H9 (cell line): ENCODE measurements around the gene ELF5. TPM values are rescaled to one million over a fixed set of nuclear protein-coding genes. Genes with fewer than 3 reads are reported as not detected.

Experiments
- DNase-seq: peaks from one replicate; pipeline ENCODE4 v3.0.0-alpha.2; 2017
- H2AFZ ChIP-seq: one replicate; pipeline ENCODE4 v1.6.1; 2013; ENCODE audit warnings: mild to moderate bottlenecking, low read length, control low read depth, moderate library complexity
- H2AK5ac ChIP-seq: 2 replicates; pipeline ENCODE4 v1.6.1; 2013; ENCODE audit warnings: low read length, control low read depth, mixed read lengths; ENCODE audit not compliant: insufficient read length
- H2BK120ac ChIP-seq: one replicate; pipeline ENCODE4 v1.6.1; 2013; ENCODE audit warnings: low read depth, mild to moderate bottlenecking, low read length, control low read depth, inconsistent platforms; ENCODE audit not compliant: poor library complexity, severe bottlenecking
- H2BK12ac ChIP-seq: 2 replicates; pipeline ENCODE4 v1.6.1; 2013; ENCODE audit warnings: low read length, control low read depth, mixed read lengths, low read depth; ENCODE audit not compliant: insufficient read length
- H2BK15ac ChIP-seq: 2 replicates; pipeline ENCODE4 v1.6.1; 2013; ENCODE audit warnings: low read depth, low read length, control low read depth
- H2BK20ac ChIP-seq: one replicate; pipeline ENCODE4 v1.6.1; 2013; ENCODE audit warnings: low read depth, mild to moderate bottlenecking, low read length, control low read depth, inconsistent platforms; ENCODE audit not compliant: poor library complexity, severe bottlenecking
- H2BK5ac ChIP-seq: 2 replicates; pipeline ENCODE4 v1.6.1; 2013; ENCODE audit warnings: low read length, control low read depth, mixed read lengths; ENCODE audit not compliant: insufficient read length
- H3K14ac ChIP-seq: 2 replicates; pipeline ENCODE4 v1.6.1; 2013; ENCODE audit warnings: low read length, control low read depth; ENCODE audit not compliant: insufficient read depth
- H3K18ac ChIP-seq: 2 replicates; pipeline ENCODE4 v1.6.1; 2013; ENCODE audit warnings: low read depth, mild to moderate bottlenecking, mixed read lengths, low read length, control low read depth; ENCODE audit not compliant: insufficient read length
- H3K23ac ChIP-seq: 2 replicates; pipeline ENCODE4 v1.6.1; 2013; ENCODE audit warnings: low read length, control low read depth, mixed read lengths, low read depth; ENCODE audit not compliant: insufficient read length
- H3K23me2 ChIP-seq: 2 replicates; pipeline ENCODE4 v1.6.1; 2013; ENCODE audit warnings: low read depth, mild to moderate bottlenecking, mixed read lengths, low read length, control low read depth; ENCODE audit not compliant: insufficient read length, poor library complexity, severe bottlenecking
- H3K27ac ChIP-seq: 2 replicates; pipeline ENCODE4 v1.5.1; 2013; ENCODE audit warnings: low read length, control low read depth, mixed read lengths, low read depth; ENCODE audit not compliant: insufficient read length
- H3K27me3 ChIP-seq: 2 replicates; pipeline ENCODE4 v1.6.1; 2013; ENCODE audit warnings: low read length, control low read depth, inconsistent platforms; ENCODE audit not compliant: insufficient read depth
- H3K4ac ChIP-seq: 2 replicates; pipeline ENCODE4 v1.6.1; 2013; ENCODE audit warnings: low read depth, mild to moderate bottlenecking, control low read depth, inconsistent platforms, low read length, moderate library complexity
- H3K4me1 ChIP-seq: 2 replicates; pipeline ENCODE4 v1.6.1; 2013; ENCODE audit warnings: low read length, control low read depth, inconsistent platforms; ENCODE audit not compliant: insufficient read depth
- H3K4me2 ChIP-seq: 2 replicates; pipeline ENCODE4 v1.6.1; 2013; ENCODE audit warnings: low read length, control low read depth, mixed read lengths; ENCODE audit not compliant: insufficient read length, insufficient read depth
- H3K56ac ChIP-seq: 2 replicates; pipeline ENCODE4 v1.6.1; 2013; ENCODE audit warnings: low read depth, mild to moderate bottlenecking, mixed read lengths, low read length, control low read depth; ENCODE audit not compliant: insufficient read length
- H3K79me1 ChIP-seq: 2 replicates; pipeline ENCODE4 v1.6.1; 2013; ENCODE audit warnings: low read depth, mild to moderate bottlenecking, moderate library complexity, low read length, control low read depth, inconsistent platforms; ENCODE audit not compliant: insufficient read depth, poor library complexity, severe bottlenecking
- H3K79me2 ChIP-seq: 2 replicates; pipeline ENCODE4 v1.6.1; 2013; ENCODE audit warnings: low read length, control low read depth, inconsistent platforms; ENCODE audit not compliant: insufficient read depth
- H3K9ac ChIP-seq: 2 replicates; pipeline ENCODE4 v1.6.1; 2013; ENCODE audit warnings: low read length, control low read depth, mixed read lengths; ENCODE audit not compliant: insufficient read length; ENCODE audit errors: extremely low read depth
- H3K9me3 ChIP-seq: one replicate; pipeline ENCODE4 v1.6.1; 2013; ENCODE audit warnings: low read depth, low read length, inconsistent platforms; ENCODE audit not compliant: control insufficient read depth
- H3T11ph ChIP-seq: one replicate; pipeline ENCODE4 v1.6.1; 2013; ENCODE audit warnings: mild to moderate bottlenecking, low read length, control low read depth, inconsistent platforms
- H4K20me1 ChIP-seq: one replicate; pipeline ENCODE4 v1.6.1; 2013; ENCODE audit not compliant: control insufficient read depth, insufficient read length, insufficient read depth
- H4K5ac ChIP-seq: 2 replicates; pipeline ENCODE4 v1.6.1; 2013; ENCODE audit warnings: low read depth, mild to moderate bottlenecking, mixed read lengths, low read length, control low read depth; ENCODE audit not compliant: insufficient read length
- H4K8ac ChIP-seq: replicated peaks from 2 replicates; pipeline ENCODE4 v1.6.1; 2013; ENCODE audit warnings: low read length, control low read depth, mixed read lengths, low read depth; ENCODE audit not compliant: insufficient read length
- H4K91ac ChIP-seq: 2 replicates; pipeline ENCODE4 v1.6.1; 2013; ENCODE audit warnings: low read depth, mild to moderate bottlenecking, moderate library complexity, mixed read lengths, low read length, control low read depth; ENCODE audit not compliant: insufficient read length
- H3K27ac Mint-ChIP-seq, 3 experiments: 2 replicates in 2 of 3; 3 replicates in 1 of 3; pipeline ENCODE4 v1.8.0; 2020 to 2021; ENCODE audit warnings: mixed read lengths in 3 of 3, mild to moderate bottlenecking in 1 of 3, moderate library complexity in 1 of 3
- H3K27me3 Mint-ChIP-seq: 2 replicates; pipeline ENCODE4 v1.8.0; 2021; ENCODE audit warnings: low read depth, mild to moderate bottlenecking, moderate library complexity, mixed read lengths
- H3K36me3 Mint-ChIP-seq, 3 experiments: 2 replicates in 2 of 3; 3 replicates in 1 of 3; pipeline ENCODE4 v1.8.0; 2020 to 2021; ENCODE audit warnings: low read depth in 3 of 3, mixed read lengths in 3 of 3; ENCODE audit not compliant: insufficient read depth in 1 of 3
- H3K4me1 Mint-ChIP-seq, 2 experiments: 2 replicates each; pipeline ENCODE4 v1.8.0; 2020; ENCODE audit warnings: mixed read lengths in 2 of 2
- H3K4me3 Mint-ChIP-seq, 2 experiments: 2 replicates in 1 of 2; 3 replicates in 1 of 2; pipeline ENCODE4 v1.8.0; 2020 to 2021; ENCODE audit warnings: mild to moderate bottlenecking in 2 of 2, mixed read lengths in 2 of 2, moderate library complexity in 1 of 2
- H3K9me3 Mint-ChIP-seq, 2 experiments: 2 replicates in 1 of 2; 3 replicates in 1 of 2; pipeline ENCODE4 v1.8.0; 2020; ENCODE audit warnings: mild to moderate bottlenecking in 2 of 2, mixed read lengths in 2 of 2, moderate library complexity in 1 of 2
- CTCF ChIP-seq: fragments of 200-600 bp; sonication (generic); conservative IDR thresholded peaks from 3 replicates; pipeline ENCODE4 v1.8.0; 2021; ENCODE audit warnings: antibody characterized with exemption, mild to moderate bottlenecking
- WGBS: extraction: QIAGEN DNeasy Blood & Tissue Kit; methylation state at CpG from one replicate; pipeline ENCODE4 v1.1.7; 2013; ENCODE audit warnings: missing lambda C conversion rate, low lambda C conversion rate, mixed read lengths; ENCODE audit not compliant: insufficient read length; ENCODE audit errors: extremely low coverage; 5-methylcytosine and 5-hydroxymethylcytosine counted together
- total RNA-seq: library from RNA; stranded (reverse); gene quantifications from 2 replicates; pipeline ENCODE4 v1.2.1, GENCODE V29; 2021

Gene ELF5
- total RNA-seq, 1 experiment from 2014 or later: not detected

GRCh38 chr11:34522188-34522587, 8.6 kb upstream of the ELF5 start:
- no peak overlapping the region for H3K27ac Mint-ChIP-seq
- no peak overlapping the region for H3K18ac ChIP-seq
- no peak overlapping the region for H3K23ac ChIP-seq

More at GRCh38 chr11:34522188-34522587, 8.6 kb upstream of the ELF5 start:
- Mint-ChIP-seq H3K27me3 (no peaks in the 10 kb centered on the region; the same call in 1 of the 2 replicates), H3K4me3 (no peak overlapping the region), H3K36me3 (no peaks in the 10 kb centered on the region), H3K4me1 (no peaks in the 10 kb centered on the region), H3K9me3 (no peaks in the 10 kb centered on the region)
- no peaks in the 10 kb centered on the region for H3K9me3 ChIP-seq
- H4K5ac ChIP-seq: no peak overlapping the region
- H2BK12ac ChIP-seq: no peak overlapping the region
- H3K14ac ChIP-seq: no peak overlapping the region
- no peak overlapping the region for H3T11ph ChIP-seq
- no peaks in the 10 kb centered on the region for H3K27me3 ChIP-seq
- H3K79me1 ChIP-seq: no peaks in the 10 kb centered on the region
- no peak overlapping the region for H2AFZ ChIP-seq
- no peaks in the 10 kb centered on the region for H3K23me2 ChIP-seq
- no peak overlapping the region for H4K91ac ChIP-seq
- no peak overlapping the region for H3K27ac ChIP-seq
- no peak overlapping the region for H4K8ac ChIP-seq
- H3K4me2 ChIP-seq: no peak overlapping the region
- DNase-seq: no peak
- H4K20me1 ChIP-seq: no peaks in the 10 kb centered on the region
- H3K56ac ChIP-seq: no peak overlapping the region
- H3K4ac ChIP-seq: no peak overlapping the region
- no peak overlapping the region for H2BK5ac ChIP-seq
- no peak for TF ChIP-seq CTCF
- H2BK15ac ChIP-seq: no peak overlapping the region
- no peaks in the 10 kb centered on the region for H3K79me2 ChIP-seq
- no peak overlapping the region for H2AK5ac ChIP-seq
- no peak overlapping the region for H2BK120ac ChIP-seq
- no peak overlapping the region for H3K9ac ChIP-seq
- no CpG with 5 or more reads among the region's 2 CpGs for WGBS
- H3K4me1 ChIP-seq: no peaks in the 10 kb centered on the region
- no peak overlapping the region for H2BK20ac ChIP-seq
